SK-N-MC (cell line): ENCODE data around the gene C1S.

Source experiments
- FOXP2 ChIP-seq: optimal IDR thresholded peaks from 2 replicates; pipeline ENCODE3; 2011; ENCODE audit warnings: mild to moderate bottlenecking, moderate library complexity; ENCODE audit not compliant: insufficient read depth; ENCODE audit errors: extremely low read length, control extremely low read depth
- POLR2AphosphoS5 ChIP-seq: IDR thresholded peaks from 2 replicates; pipeline ENCODE4 v1.6.1; 2012; ENCODE audit warnings: mild to moderate bottlenecking, low read depth, low read length, borderline replicate concordance

DNA sequence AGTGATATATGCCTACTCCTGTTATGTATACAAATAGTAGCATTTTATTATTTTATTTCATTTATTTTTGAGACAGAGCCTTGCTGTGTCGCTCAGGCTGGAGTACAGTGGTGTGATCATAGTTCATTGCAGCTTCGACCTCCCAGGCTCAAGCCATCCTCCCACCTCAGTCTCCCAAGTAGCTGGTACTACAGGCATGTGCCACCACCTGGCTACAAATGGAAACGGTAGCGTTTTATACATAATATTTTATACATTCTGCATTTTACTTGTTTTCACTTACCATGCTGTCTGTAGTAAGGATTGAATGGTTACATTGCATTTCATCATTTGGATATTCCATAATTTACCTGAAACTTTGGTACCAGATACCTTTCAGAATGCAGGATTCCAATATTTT, 17.6 kb downstream of the C1S start:
- TF ChIP-seq FOXP2 (no peak), POLR2AphosphoS5 (no peak)
